Tibial artery (tissue), 4 donors: Measurements from ENCODE around the gene CSK.
"Not testable (repeated sequence)": the region's sequence is repeated elsewhere in the genome, so short reads cannot be mapped to it uniquely, and the experiment has no call there.

Experiments used
- DNase-seq, 2 donors: peaks; one replicate each; pipeline ENCODE4 v3.0.0-alpha.2; 2019
- H3K27ac ChIP-seq, 2 donors: fragments of 200-600 bp; sonication (generic) in 1 of 2; 1 replicate in 1 of 2; 2 replicates in 1 of 2; pipeline ENCODE4 v1.5.1; 2018 to 2019; ENCODE audit warnings: mild to moderate bottlenecking in 1 of 2
- H3K27me3 ChIP-seq, 2 donors: fragments of 200-600 bp; sonication (generic) in 1 of 2; one replicate each; pipeline versions ENCODE4 v1.5.1 to v1.6.0; 2016 to 2019
- H3K36me3 ChIP-seq, 3 donors: fragments of 200-600 bp; sonication (generic) in 2 of 3; one replicate each; pipeline ENCODE4 v1.5.1; 2016 to 2019; ENCODE audit warnings: mild to moderate bottlenecking in 2 of 3
- H3K4me1 ChIP-seq, 4 donors: fragments of 200-600 bp; sonication (generic) in 2 of 4; 1 replicate in 3 of 4; 2 replicates in 1 of 4; pipeline ENCODE4 v1.5.1; 2016 to 2019
- H3K4me3 ChIP-seq, 2 donors: fragments of 200-600 bp; sonication (generic) in 1 of 2; 1 replicate in 1 of 2; 2 replicates in 1 of 2; pipeline ENCODE4 v1.5.1; 2018 to 2019; ENCODE audit warnings: mild to moderate bottlenecking in 2 of 2
- H3K9me3 ChIP-seq, 3 donors: fragments of 200-600 bp; sonication (generic) in 1 of 3; one replicate each; pipeline ENCODE4 v1.5.1; 2016 to 2019
- intact Hi-C: fragments of 100-400 bp; cut with DNase I; formaldehyde crosslinking; loops from one replicate; pipeline ENCODE4 v1.15.0; 2023; ENCODE audit warnings: low total_unique reads
- TF ChIP-seq, protein P1 (sequence below), 2 experiments: fragments of 200-600 bp in 1 of 2; fragments of 450-650 bp in 1 of 2; IDR thresholded peaks; one replicate each; pipeline ENCODE4 v1.5.1; 2017 to 2019; ENCODE audit warnings: antibody characterized with exemption in 2 of 2, mild to moderate bottlenecking in 1 of 2, moderate library complexity in 1 of 2

CSK gene

DNA sequence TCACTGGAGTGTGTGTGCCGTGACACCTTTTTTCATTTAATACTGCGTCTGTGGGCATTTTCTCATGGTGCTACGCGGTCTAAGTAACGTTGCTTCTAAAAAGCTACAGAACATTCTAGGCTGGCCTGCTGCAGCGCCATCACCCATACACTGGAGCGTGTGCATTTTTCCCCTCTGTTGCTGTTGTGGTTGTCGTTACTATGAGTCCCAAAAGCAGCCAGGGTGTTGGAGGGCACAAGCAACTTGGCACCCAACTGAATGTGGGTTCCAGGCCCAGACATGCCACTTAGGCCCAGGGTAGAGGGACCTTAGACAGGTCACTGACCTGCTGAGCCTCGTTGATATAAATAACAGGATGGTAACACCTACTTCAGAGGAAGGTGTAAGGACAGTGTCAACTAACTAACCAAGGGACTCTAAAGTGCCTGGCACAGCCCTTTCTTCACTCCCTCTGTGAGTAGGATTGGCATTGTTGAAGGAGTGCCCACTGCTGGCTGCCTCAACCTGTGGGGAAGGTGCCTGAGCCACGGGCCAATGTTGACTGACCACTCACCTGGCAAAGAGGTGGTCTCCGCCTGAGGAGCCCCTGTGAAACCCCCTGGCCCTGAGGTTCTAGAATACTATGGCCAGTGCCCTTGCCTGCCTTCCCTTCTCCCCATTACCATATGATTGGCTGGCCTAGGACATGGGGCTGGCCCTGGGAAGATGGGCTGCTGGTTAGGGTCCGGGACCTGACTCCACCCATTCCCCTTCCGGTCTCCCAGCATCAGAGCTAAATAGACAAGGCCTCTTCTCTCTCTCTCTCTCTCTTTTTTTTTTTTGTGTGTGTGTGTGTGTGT is 3.5 kb downstream of the CSK start:
- Histone ChIP-seq H3K9me3 (no peaks in the 10 kb centered on the region), H3K4me3 (no peak overlapping the region), H3K4me1 (peaks cover 4 to 92% (median 77%) of the 10 kb centered on the region in 4 donors), H3K27me3 (no peaks in the 10 kb centered on the region), H3K36me3 (no peaks in the 10 kb centered on the region), H3K27ac (peak overlapping the region in 1 of 2 donors; percentile 15)
- intact Hi-C loops = loop anchor here (10.0 kb wide), 1 partner anchor 419 kb away; the partner anchor contains the start of gene C15orf39
- DNase-seq = no peak
- TF ChIP-seq, protein P1, sequence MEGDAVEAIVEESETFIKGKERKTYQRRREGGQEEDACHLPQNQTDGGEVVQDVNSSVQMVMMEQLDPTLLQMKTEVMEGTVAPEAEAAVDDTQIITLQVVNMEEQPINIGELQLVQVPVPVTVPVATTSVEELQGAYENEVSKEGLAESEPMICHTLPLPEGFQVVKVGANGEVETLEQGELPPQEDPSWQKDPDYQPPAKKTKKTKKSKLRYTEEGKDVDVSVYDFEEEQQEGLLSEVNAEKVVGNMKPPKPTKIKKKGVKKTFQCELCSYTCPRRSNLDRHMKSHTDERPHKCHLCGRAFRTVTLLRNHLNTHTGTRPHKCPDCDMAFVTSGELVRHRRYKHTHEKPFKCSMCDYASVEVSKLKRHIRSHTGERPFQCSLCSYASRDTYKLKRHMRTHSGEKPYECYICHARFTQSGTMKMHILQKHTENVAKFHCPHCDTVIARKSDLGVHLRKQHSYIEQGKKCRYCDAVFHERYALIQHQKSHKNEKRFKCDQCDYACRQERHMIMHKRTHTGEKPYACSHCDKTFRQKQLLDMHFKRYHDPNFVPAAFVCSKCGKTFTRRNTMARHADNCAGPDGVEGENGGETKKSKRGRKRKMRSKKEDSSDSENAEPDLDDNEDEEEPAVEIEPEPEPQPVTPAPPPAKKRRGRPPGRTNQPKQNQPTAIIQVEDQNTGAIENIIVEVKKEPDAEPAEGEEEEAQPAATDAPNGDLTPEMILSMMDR (IDR thresholded peaks at IDR 0.05) = no peak

DNA sequence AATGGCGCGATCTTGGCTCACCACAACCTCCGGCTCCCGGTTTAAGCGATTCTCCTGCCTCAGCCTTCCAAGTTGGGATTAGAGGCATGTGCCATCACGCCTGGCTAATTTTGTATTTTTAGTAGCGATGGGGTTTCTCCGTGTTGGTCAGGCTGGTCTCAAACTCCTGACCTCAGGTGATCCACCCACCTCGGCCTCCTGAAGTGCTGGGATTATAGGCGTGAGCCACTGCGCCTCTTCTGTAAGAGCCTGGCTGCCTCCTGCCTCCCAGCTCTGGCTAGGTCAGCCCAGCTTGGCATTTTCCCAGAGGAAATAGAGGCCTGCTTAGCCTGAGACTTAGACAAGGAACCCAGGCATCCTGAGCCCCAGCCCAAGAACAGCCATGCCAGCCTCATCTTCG is 4.2 kb downstream of the CSK start:
- H3K9me3 ChIP-seq, H3K36me3 ChIP-seq, H3K4me3 ChIP-seq, DNase-seq, H3K27me3 ChIP-seq: not testable (repeated sequence)
- peaks cover 4 to 92% (median 77%) of the 10 kb centered on the region in 4 donors for H3K4me1 ChIP-seq
- intact Hi-C loops = loop anchor here (10.0 kb wide), 1 partner anchor 419 kb away; the partner anchor contains the start of gene C15orf39
- H3K27ac ChIP-seq = peak overlapping the region; percentile 33 to 41

DNA sequence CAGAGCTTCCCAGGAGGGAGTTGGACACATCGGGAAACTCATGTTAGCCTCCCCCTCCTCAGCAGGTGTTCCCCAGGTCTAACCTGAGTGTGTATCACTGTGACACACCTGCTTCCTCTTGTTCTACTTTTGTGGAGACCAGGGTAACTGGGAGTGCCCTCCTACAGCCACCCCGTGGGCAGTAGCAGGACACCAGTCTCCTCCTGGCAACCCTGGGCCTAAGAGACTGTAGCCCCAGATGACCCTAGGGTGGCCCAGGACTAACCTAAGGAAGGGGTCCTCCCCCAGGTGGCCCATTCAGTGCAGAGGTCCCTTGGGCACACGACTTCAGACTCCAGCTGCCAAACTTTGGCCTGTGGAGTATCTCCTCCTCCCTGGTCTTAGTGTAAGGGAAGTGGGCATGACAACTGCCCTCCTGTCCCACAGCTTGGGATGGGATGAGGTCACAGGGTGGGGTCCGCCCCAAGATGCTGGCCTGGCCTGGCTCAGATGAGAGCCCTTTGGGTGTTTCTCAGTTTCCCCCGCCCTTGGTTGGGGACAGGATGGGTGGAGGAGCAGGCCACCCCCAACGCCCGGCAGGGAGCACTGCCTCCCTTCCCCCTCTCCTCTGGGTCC is 4.8 kb downstream of the CSK start:
- Histone ChIP-seq H3K4me3 (no peak overlapping the region), H3K36me3 (no peaks in the 10 kb centered on the region), H3K27me3 (no peaks in the 10 kb centered on the region), H3K27ac (peak overlapping the region; percentile 33 to 41), H3K9me3 (no peaks in the 10 kb centered on the region), H3K4me1 (peaks cover 4 to 92% (median 71%) of the 10 kb centered on the region in 4 donors)
- DNase-seq = no peak
- intact Hi-C loops = loop anchor here (10.0 kb wide), 1 partner anchor 418 kb away; the partner anchor contains the start of gene C15orf39
- TF ChIP-seq, protein P1 (IDR thresholded peaks at IDR 0.05) = no peak

DNA sequence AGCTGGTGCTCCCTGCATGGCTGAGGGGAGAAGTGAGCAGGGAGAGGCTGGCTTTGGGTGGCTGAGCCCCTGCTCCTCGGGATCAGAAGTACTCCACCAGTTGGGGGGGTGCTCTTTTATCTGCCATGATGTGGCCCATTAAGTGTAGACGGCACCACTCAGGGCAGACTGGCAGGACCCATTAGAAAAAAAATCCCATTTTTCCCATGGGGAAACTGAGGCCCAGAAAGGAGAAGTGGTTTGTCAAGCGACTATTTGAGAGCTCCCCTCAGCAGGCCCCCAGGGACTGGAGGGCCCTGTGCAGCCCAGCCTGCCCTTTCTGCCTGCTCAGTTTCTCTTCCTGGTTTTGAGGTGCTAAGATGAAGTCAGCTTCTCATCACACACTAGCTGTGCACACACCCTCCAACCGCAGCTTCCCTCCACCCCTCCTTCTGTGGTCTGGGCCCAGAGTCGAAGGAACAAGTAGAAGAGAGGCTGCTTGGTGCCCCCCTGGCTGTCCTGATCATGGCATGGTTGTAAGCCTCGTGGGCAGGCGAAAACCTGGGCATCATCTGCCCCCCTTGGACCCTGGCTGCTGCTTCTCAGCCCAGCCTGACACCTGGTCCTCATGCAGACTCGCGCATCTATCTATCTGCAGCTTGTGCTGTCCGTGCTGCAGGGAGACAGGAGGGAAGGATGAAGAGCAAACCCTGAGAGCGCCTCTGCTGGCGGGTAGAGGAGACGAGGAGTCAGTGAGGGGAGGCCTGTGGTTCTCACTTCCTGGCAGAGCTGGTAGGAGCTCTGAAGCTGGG is 5.6 kb downstream of the CSK start:
- TF ChIP-seq, protein P1 (IDR thresholded peaks at IDR 0.05) = peak; percentile 12 to 18
- intact Hi-C loops = loop anchor here (10.0 kb wide), 1 partner anchor 417 kb away; the partner anchor contains the start of gene C15orf39
- H3K27ac ChIP-seq = peak overlapping the region in 1 of 2 donors; percentile 41
- H3K36me3 ChIP-seq = no peaks in the 10 kb centered on the region
- H3K9me3 ChIP-seq = no peaks in the 10 kb centered on the region
- peaks cover 4 to 90% (median 75%) of the 10 kb centered on the region in 4 donors for H3K4me1 ChIP-seq
- DNase-seq = peak; percentile 73 to 83
- no peak overlapping the region for H3K4me3 ChIP-seq
- H3K27me3 ChIP-seq = no peaks in the 10 kb centered on the region

DNA sequence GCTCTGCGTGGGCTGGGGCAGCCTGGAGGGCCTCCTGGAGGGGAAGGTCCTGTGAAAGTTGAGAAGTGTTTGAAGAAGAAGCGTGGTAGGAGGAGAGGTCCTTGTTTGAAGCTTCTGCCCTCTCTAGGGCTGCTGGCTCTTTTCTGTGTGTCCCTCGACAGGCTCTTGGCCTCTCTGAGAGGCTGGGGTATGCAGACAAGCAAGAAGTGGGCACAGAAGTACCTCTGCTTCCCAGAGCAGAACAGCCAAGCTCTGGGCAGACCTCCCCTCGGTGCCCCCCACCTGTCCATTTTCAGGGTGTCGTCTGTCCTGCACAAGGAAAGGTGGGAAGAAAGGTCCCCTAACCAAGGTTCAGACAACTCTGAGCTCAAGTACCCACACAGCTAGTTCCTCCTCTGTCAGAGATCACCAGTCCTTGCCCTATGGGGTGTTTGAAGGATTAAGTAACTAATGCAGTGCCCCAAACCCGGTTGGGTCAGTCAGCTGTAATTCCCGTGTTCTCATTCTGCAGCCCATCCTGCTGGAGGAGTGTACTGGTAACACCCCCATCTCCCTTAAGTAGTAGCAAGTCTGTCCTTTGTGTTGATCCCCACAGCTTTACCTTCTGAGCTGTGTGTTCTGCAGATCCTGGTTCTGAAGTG is 6.3 kb downstream of the CSK start:
- intact Hi-C loops = loop anchor here (10.0 kb wide), 1 partner anchor 417 kb away; the partner anchor contains the start of gene C15orf39
- no peaks in the 10 kb centered on the region for H3K36me3 ChIP-seq
- H3K27ac ChIP-seq = no peak overlapping the region
- H3K4me3 ChIP-seq = no peak overlapping the region
- no peaks in the 10 kb centered on the region for H3K9me3 ChIP-seq
- TF ChIP-seq, protein P1 (IDR thresholded peaks at IDR 0.05) = no peak
- H3K4me1 ChIP-seq = peaks cover 4 to 85% (median 72%) of the 10 kb centered on the region in 4 donors
- DNase-seq = no peak
- H3K27me3 ChIP-seq = no peaks in the 10 kb centered on the region
